Neural cell (in vitro differentiated cells): ENCODE measurements around the gene GMDS. TPM values are rescaled to one million over a fixed set of nuclear protein-coding genes. Genes with fewer than 3 reads are reported as not detected.

Source experiments
- H2AFZ ChIP-seq: fragments of 200-600, 300-800 bp; sonication (generic), shearing (Covaris generic); 2 replicates; pipeline ENCODE4 v1.6.0; 2014; ENCODE audit warnings: low read depth, mild to moderate bottlenecking, antibody characterized with exemption, low read length, moderate library complexity
- H3F3A ChIP-seq: fragments of 200-600 bp; shearing (Covaris generic); 2 replicates; pipeline ENCODE4 v1.6.1; 2016; ENCODE audit warnings: mild to moderate bottlenecking, moderate library complexity, mixed read lengths, antibody characterized with exemption, low read length; ENCODE audit not compliant: insufficient read depth, poor library complexity, severe bottlenecking
- H3K27ac ChIP-seq: fragments of 200-600, 300-800 bp; sonication (generic), shearing (Covaris generic); 2 replicates; pipeline ENCODE4 v1.5.1; 2014; ENCODE audit warnings: mild to moderate bottlenecking, low read length, moderate library complexity
- H3K27me3 ChIP-seq: fragments of 300-800, 200-600 bp; sonication (generic), shearing (Covaris generic); 2 replicates; pipeline ENCODE4 v1.6.0; 2014; ENCODE audit warnings: mild to moderate bottlenecking, low read depth, low read length, moderate library complexity; ENCODE audit not compliant: insufficient read depth
- H3K36me3 ChIP-seq: fragments of 300-800, 200-600 bp; sonication (generic), shearing (Covaris generic); 2 replicates; pipeline ENCODE4 v1.5.1; 2014; ENCODE audit warnings: mild to moderate bottlenecking, antibody characterized with exemption, low read length, moderate library complexity; ENCODE audit not compliant: insufficient read depth
- H3K4me2 ChIP-seq: fragments of 300-800, 200-600 bp; sonication (generic), shearing (Covaris generic); 2 replicates; pipeline ENCODE4 v1.6.0; 2014; ENCODE audit warnings: mild to moderate bottlenecking, low read length
- H3K4me3 ChIP-seq: fragments of 300-800, 200-600 bp; sonication (generic), shearing (Covaris generic); 2 replicates; pipeline ENCODE4 v1.5.1; 2014; ENCODE audit warnings: mild to moderate bottlenecking, low read length, moderate library complexity
- H3K79me2 ChIP-seq: fragments of 200-600 bp; shearing (Covaris generic); replicated peaks from 2 replicates; pipeline ENCODE4 v1.6.0; 2014; ENCODE audit warnings: mild to moderate bottlenecking, low read length, moderate library complexity; ENCODE audit not compliant: insufficient read depth
- H3K9ac ChIP-seq: fragments of 300-800, 200-600 bp; sonication (generic), shearing (Covaris generic); 2 replicates; pipeline ENCODE4 v1.6.1; 2016; ENCODE audit warnings: mild to moderate bottlenecking, low read length, mixed read lengths
- H3K9me2 ChIP-seq: fragments of 200-600 bp; shearing (Covaris generic); 2 replicates; pipeline ENCODE4 v1.6.1; 2016; ENCODE audit warnings: mild to moderate bottlenecking, low read length, mixed read lengths; ENCODE audit not compliant: insufficient read depth
- H3K9me3 ChIP-seq: fragments of 200-600, 300-800 bp; sonication (generic), shearing (Covaris generic); 2 replicates; pipeline ENCODE4 v1.6.1; 2016; ENCODE audit warnings: mild to moderate bottlenecking, mixed run types, low read length, moderate library complexity, mixed read lengths
- H4K20me1 ChIP-seq: fragments of 200-600 bp; shearing (Covaris generic); 2 replicates; pipeline ENCODE4 v1.6.1; 2016; ENCODE audit warnings: mild to moderate bottlenecking, mixed run types; ENCODE audit not compliant: insufficient read depth
- EP300 ChIP-seq: fragments of 450-650 bp; conservative IDR thresholded peaks from 2 replicates; pipeline ENCODE4 v1.6.1; 2014; ENCODE audit warnings: antibody characterized with exemption, mild to moderate bottlenecking, moderate library complexity; ENCODE audit not compliant: poor library complexity, severe bottlenecking
- EZH2 ChIP-seq: fragments of 200-600, 300-800 bp; shearing (Covaris generic), sonication (generic); IDR thresholded peaks from 2 replicates; pipeline ENCODE4 v1.6.1; 2014; ENCODE audit warnings: antibody characterized with exemption, low read length, borderline replicate concordance, mild to moderate bottlenecking; ENCODE audit not compliant: insufficient read depth, poor library complexity, severe bottlenecking
- MXI1 ChIP-seq: fragments of 450-650 bp; conservative IDR thresholded peaks from 2 replicates; pipeline ENCODE4 v1.6.1; 2014; ENCODE audit warnings: antibody characterized with exemption, mild to moderate bottlenecking; ENCODE audit not compliant: poor library complexity, severe bottlenecking
- POLR2AphosphoS5 ChIP-seq: IDR thresholded peaks from 2 replicates; pipeline ENCODE4 v1.6.1; 2012
- RAD21 ChIP-seq: fragments of 450-650 bp; conservative IDR thresholded peaks from 2 replicates; pipeline ENCODE4 v1.6.1; 2014; ENCODE audit warnings: antibody characterized with exemption, mild to moderate bottlenecking, moderate library complexity
- SMC3 ChIP-seq: fragments of 450-650 bp; conservative IDR thresholded peaks from 2 replicates; pipeline ENCODE4 v1.6.1; 2014; ENCODE audit warnings: antibody characterized with exemption, mild to moderate bottlenecking, moderate library complexity; ENCODE audit not compliant: poor library complexity
- TAF1 ChIP-seq: IDR thresholded peaks from 2 replicates; pipeline ENCODE4 v1.6.1; 2012; ENCODE audit warnings: low read depth
- polyA plus RNA-seq: library from polyadenylated mRNA; depleted of rRNA; stranded (reverse); fragments of >200 nt; gene quantifications from 2 replicates; pipeline ENCODE4 v1.2.3, GENCODE V29; 2014
- TF ChIP-seq, protein P1 (sequence below): fragments of 450-650 bp; IDR thresholded peaks from 2 replicates; pipeline ENCODE4 v1.5.1; 2014; ENCODE audit warnings: antibody characterized with exemption, mild to moderate bottlenecking, moderate library complexity; ENCODE audit not compliant: poor library complexity, severe bottlenecking
- TF ChIP-seq, protein P2 (sequence below): IDR thresholded peaks from 2 replicates; pipeline ENCODE4 v1.6.1; 2012; ENCODE audit warnings: borderline replicate concordance

GMDS gene
- polyA plus RNA-seq, 1 donor from 2014 or later = 11.4 TPM

DNA sequence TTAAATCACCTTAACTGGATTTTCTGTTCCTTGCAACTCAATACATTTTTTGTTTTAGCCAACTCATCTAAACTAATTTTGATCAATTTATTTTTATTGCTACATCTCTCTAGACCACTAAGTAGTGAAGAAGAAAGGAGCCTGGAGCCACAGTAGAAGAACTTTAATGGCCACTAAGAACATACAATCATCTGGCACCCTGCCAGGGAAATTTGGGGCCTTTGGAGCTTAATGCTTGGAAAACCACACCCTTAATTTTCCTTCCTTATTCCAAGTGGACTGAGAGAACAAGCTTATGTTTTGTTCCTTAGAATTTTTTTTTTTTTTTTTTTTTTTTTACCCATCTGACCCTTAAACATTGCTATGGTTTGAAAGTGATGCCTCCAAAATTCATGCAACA lies 12.0 kb upstream of the GMDS start:
- H3K36me3 ChIP-seq = no peaks in the 10 kb centered on the region
- TF ChIP-seq, protein P1, sequence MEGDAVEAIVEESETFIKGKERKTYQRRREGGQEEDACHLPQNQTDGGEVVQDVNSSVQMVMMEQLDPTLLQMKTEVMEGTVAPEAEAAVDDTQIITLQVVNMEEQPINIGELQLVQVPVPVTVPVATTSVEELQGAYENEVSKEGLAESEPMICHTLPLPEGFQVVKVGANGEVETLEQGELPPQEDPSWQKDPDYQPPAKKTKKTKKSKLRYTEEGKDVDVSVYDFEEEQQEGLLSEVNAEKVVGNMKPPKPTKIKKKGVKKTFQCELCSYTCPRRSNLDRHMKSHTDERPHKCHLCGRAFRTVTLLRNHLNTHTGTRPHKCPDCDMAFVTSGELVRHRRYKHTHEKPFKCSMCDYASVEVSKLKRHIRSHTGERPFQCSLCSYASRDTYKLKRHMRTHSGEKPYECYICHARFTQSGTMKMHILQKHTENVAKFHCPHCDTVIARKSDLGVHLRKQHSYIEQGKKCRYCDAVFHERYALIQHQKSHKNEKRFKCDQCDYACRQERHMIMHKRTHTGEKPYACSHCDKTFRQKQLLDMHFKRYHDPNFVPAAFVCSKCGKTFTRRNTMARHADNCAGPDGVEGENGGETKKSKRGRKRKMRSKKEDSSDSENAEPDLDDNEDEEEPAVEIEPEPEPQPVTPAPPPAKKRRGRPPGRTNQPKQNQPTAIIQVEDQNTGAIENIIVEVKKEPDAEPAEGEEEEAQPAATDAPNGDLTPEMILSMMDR = no peak
- TF ChIP-seq EP300 (no peak), MXI1 (no peak), EZH2 (no peak), POLR2AphosphoS5 (no peak), RAD21 (no peak), TAF1 (no peak), SMC3 (no peak)
- TF ChIP-seq, protein P2, sequence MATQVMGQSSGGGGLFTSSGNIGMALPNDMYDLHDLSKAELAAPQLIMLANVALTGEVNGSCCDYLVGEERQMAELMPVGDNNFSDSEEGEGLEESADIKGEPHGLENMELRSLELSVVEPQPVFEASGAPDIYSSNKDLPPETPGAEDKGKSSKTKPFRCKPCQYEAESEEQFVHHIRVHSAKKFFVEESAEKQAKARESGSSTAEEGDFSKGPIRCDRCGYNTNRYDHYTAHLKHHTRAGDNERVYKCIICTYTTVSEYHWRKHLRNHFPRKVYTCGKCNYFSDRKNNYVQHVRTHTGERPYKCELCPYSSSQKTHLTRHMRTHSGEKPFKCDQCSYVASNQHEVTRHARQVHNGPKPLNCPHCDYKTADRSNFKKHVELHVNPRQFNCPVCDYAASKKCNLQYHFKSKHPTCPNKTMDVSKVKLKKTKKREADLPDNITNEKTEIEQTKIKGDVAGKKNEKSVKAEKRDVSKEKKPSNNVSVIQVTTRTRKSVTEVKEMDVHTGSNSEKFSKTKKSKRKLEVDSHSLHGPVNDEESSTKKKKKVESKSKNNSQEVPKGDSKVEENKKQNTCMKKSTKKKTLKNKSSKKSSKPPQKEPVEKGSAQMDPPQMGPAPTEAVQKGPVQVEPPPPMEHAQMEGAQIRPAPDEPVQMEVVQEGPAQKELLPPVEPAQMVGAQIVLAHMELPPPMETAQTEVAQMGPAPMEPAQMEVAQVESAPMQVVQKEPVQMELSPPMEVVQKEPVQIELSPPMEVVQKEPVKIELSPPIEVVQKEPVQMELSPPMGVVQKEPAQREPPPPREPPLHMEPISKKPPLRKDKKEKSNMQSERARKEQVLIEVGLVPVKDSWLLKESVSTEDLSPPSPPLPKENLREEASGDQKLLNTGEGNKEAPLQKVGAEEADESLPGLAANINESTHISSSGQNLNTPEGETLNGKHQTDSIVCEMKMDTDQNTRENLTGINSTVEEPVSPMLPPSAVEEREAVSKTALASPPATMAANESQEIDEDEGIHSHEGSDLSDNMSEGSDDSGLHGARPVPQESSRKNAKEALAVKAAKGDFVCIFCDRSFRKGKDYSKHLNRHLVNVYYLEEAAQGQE = no peak
- H4K20me1 ChIP-seq = no peaks in the 10 kb centered on the region
- H3K9ac ChIP-seq = no peak overlapping the region
- H2AFZ ChIP-seq = no peak overlapping the region
- no peaks in the 10 kb centered on the region for H3K79me2 ChIP-seq
- no peak overlapping the region for H3K4me3 ChIP-seq
- H3K9me3 ChIP-seq = no peaks in the 10 kb centered on the region
- no peaks in the 10 kb centered on the region for H3K27me3 ChIP-seq
- no peak overlapping the region for H3K4me2 ChIP-seq
- no peak overlapping the region for H3K27ac ChIP-seq
- H3F3A ChIP-seq = no peaks in the 10 kb centered on the region
- no peaks in the 10 kb centered on the region for H3K9me2 ChIP-seq

DNA sequence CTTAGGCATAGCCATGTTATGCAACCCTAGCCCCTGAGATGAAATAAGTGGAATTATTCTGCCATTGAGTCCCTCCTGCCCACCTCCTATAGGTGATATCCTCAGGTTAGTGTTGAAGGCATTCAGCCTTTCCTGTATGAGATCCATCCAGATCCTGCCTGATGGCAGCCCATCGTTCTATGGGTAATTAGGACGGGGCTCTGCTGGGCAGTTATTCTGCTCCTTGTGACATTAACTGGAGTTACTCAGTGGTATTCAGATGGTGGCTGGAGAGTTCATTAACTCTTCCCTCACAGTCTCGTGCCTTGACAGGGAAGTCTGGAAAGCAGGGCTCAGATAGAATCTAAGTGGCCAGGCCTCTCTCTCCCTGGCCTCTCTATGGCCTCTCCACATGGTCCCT lies 9.3 kb upstream of the GMDS start:
- Histone ChIP-seq H3K9me2 (no peaks in the 10 kb centered on the region), H3K36me3 (no peaks in the 10 kb centered on the region), H3K79me2 (no peaks in the 10 kb centered on the region), H3K4me2 (no peak overlapping the region), H3K27me3 (no peaks in the 10 kb centered on the region), H3K9me3 (no peaks in the 10 kb centered on the region), H2AFZ (no peak overlapping the region), H3F3A (no peaks in the 10 kb centered on the region), H3K27ac (no peak overlapping the region), H3K9ac (no peak overlapping the region), H4K20me1 (no peaks in the 10 kb centered on the region), H3K4me3 (no peak overlapping the region)
- TF ChIP-seq EP300 (no peak), SMC3 (no peak)

DNA sequence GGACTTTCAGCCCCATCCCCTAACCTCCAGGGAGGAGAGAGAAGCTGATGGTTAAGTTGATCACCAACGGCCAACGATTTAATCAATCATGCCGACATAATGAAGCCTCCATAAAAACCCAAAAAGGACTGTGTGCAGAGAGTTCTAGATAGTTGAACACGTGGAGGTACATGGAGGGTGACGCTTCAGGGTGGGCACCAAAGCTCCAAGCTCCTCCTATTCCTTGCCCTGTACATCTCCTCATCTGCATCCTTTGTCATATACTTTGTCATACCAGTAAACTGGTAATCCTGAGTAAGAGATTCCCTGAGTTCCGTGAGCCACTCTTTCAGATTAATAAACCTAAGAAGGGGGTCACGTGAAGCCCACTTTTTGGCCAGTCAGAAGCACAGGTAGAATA lies 3.7 kb upstream of the GMDS start:
- H3K9me2 ChIP-seq = no peaks in the 10 kb centered on the region

More for the DNA sequence above, 3.7 kb upstream of the GMDS start:
- H3K9ac ChIP-seq = no peak overlapping the region
- no peaks in the 10 kb centered on the region for H3K27me3 ChIP-seq
- no peak overlapping the region for H3K4me3 ChIP-seq
- no peak overlapping the region for H2AFZ ChIP-seq
- H3K36me3 ChIP-seq = no peaks in the 10 kb centered on the region
- TF ChIP-seq RAD21 = no peak
- TF ChIP-seq, protein P2 = no peak
- TF ChIP-seq EP300 = no peak
- no peak for TF ChIP-seq SMC3
- TF ChIP-seq EZH2 = no peak
- TF ChIP-seq, protein P1 = no peak
- no peak for TF ChIP-seq MXI1
- no peak for TF ChIP-seq TAF1
- no peak for TF ChIP-seq POLR2AphosphoS5
- no peak overlapping the region for H3K4me2 ChIP-seq
- no peaks in the 10 kb centered on the region for H3K9me3 ChIP-seq
- H3F3A ChIP-seq = no peaks in the 10 kb centered on the region
- H3K27ac ChIP-seq = no peak overlapping the region
- no peaks in the 10 kb centered on the region for H4K20me1 ChIP-seq
- H3K79me2 ChIP-seq = no peaks in the 10 kb centered on the region
